Mammary epithelial cell (primary cell): ENCODE data around the gene MEIS1.

Source experiments
- CTCF ChIP-seq, 2 donors: IDR thresholded peaks in 1 of 2; conservative IDR thresholded peaks in 1 of 2; 2 replicates each; pipeline ENCODE4 v1.5.1; 2011 to 2012; ENCODE audit warnings: inconsistent platforms in 2 of 2, low read length in 2 of 2, mild to moderate bottlenecking in 2 of 2, control low read depth in 1 of 2, low read depth in 1 of 2; ENCODE audit not compliant: insufficient read depth in 1 of 2; ENCODE audit errors: extremely low read depth in 1 of 2
- EZH2 ChIP-seq: IDR thresholded peaks from 2 replicates; pipeline ENCODE4 v1.6.1; 2012; ENCODE audit warnings: low read length, inconsistent platforms, borderline replicate concordance

GRCh38 chr2:66506265-66506664 lies 71.3 kb downstream of the MEIS1 start:
- TF ChIP-seq CTCF (conservative IDR thresholded peaks at IDR 0.05 in 1 of 2, IDR thresholded peaks at IDR 0.05 in 1 of 2; ENCODE audit: extremely low read depth in 1 of 2, insufficient read depth in 1 of 2, low read depth in 1 of 2, low read length in 2 of 2) (no peak), EZH2 (no peak)
